Endothelial cell (in vitro differentiated cells): ENCODE measurements around the gene ZNF697. TPM values are rescaled to one million over a fixed set of nuclear protein-coding genes. Genes with fewer than 3 reads are reported as not detected.

Source experiments
- DNase-seq: peaks from one replicate; pipeline ENCODE4 v3.0.0; 2021; ENCODE audit warnings: low spot score
- H3K27ac Mint-ChIP-seq: one replicate; pipeline ENCODE4 v1.8.0; 2021; ENCODE audit warnings: mixed read lengths, inconsistent platforms; ENCODE audit not compliant: unreplicated experiment
- H3K27me3 Mint-ChIP-seq: one replicate; pipeline ENCODE4 v1.8.0; 2021; ENCODE audit warnings: mild to moderate bottlenecking, moderate library complexity, mixed read lengths, inconsistent platforms; ENCODE audit not compliant: unreplicated experiment
- H3K36me3 Mint-ChIP-seq: one replicate; pipeline ENCODE4 v1.8.0; 2021; ENCODE audit warnings: mild to moderate bottlenecking, low read depth, mixed read lengths, inconsistent platforms; ENCODE audit not compliant: unreplicated experiment
- H3K4me1 Mint-ChIP-seq: one replicate; pipeline ENCODE4 v1.8.0; 2021; ENCODE audit warnings: mild to moderate bottlenecking, mixed read lengths, inconsistent platforms; ENCODE audit not compliant: unreplicated experiment
- H3K4me3 Mint-ChIP-seq: one replicate; pipeline ENCODE4 v1.8.0; 2021; ENCODE audit warnings: mild to moderate bottlenecking, mixed read lengths, inconsistent platforms; ENCODE audit not compliant: unreplicated experiment
- H3K9me3 Mint-ChIP-seq: one replicate; pipeline ENCODE4 v1.8.0; 2021; ENCODE audit warnings: mixed read lengths, inconsistent platforms; ENCODE audit not compliant: unreplicated experiment
- total RNA-seq: library from RNA; stranded (reverse); fragmentation: NEBNext Ultra II Directional; extraction: Animal tissue kit (Norgen Biotek cat#: 25700); gene quantifications from one replicate; pipeline ENCODE4 v1.2.1, GENCODE V29; 2021; ENCODE audit not compliant: unreplicated experiment
- TF ChIP-seq, protein P1 (sequence below): fragments of 200-600 bp; sonication (generic); IDR thresholded peaks from one replicate; pipeline ENCODE4 v1.5.0; 2021; ENCODE audit warnings: antibody characterized with exemption; ENCODE audit not compliant: unreplicated experiment

The ZNF697 gene
- total RNA-seq, 1 donor from 2014 or later = 13.3 TPM

DNA sequence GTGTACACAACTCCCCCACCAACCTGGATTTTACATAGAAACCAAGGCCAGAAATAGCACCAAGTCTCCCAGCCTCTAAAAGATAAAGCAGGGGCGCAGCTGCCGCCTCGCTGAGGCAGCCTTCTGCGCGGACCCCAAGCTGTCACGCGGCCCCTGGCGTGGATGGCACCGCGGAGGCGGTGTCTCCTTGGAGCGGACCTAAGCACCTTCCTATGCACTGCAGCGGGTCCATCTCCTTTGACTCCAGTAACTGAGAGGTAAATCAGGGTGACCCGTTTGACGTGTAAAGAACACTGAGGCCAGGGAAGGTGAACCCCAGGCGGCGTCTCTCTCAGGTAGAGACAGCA, 17.0 kb downstream of the ZNF697 start:
- Mint-ChIP-seq H3K27me3 (no peaks in the 10 kb centered on the region), H3K36me3 (no peaks in the 10 kb centered on the region), H3K4me3 (no peak overlapping the region), H3K9me3 (no peaks in the 10 kb centered on the region), H3K4me1 (peaks cover 13% of the 10 kb centered on the region), H3K27ac (no peak overlapping the region)
- TF ChIP-seq, protein P1, sequence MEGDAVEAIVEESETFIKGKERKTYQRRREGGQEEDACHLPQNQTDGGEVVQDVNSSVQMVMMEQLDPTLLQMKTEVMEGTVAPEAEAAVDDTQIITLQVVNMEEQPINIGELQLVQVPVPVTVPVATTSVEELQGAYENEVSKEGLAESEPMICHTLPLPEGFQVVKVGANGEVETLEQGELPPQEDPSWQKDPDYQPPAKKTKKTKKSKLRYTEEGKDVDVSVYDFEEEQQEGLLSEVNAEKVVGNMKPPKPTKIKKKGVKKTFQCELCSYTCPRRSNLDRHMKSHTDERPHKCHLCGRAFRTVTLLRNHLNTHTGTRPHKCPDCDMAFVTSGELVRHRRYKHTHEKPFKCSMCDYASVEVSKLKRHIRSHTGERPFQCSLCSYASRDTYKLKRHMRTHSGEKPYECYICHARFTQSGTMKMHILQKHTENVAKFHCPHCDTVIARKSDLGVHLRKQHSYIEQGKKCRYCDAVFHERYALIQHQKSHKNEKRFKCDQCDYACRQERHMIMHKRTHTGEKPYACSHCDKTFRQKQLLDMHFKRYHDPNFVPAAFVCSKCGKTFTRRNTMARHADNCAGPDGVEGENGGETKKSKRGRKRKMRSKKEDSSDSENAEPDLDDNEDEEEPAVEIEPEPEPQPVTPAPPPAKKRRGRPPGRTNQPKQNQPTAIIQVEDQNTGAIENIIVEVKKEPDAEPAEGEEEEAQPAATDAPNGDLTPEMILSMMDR = no peak
- DNase-seq = no peak

DNA sequence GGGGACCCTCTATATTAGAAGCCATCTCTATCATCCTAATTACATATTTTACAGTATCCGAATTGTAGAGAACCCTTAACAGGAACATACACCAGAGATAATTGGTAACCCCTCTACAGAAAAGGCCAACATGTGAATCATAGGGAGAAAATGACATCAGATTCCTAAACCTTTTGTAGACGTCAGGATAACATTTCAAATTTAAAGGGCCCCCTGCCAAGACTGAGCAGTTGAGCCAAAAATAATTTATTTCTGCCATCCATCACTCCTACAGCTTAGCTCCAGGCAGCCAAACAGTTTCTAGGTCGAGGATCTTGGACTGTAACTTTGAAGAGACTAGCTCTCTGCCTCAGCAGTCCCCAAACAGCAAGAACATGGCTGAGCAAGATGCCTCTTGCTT, 21.2 kb downstream of the ZNF697 start:
- no peak overlapping the region for H3K4me3 Mint-ChIP-seq
- H3K4me1 Mint-ChIP-seq = peaks cover 9% of the 10 kb centered on the region

DNA sequence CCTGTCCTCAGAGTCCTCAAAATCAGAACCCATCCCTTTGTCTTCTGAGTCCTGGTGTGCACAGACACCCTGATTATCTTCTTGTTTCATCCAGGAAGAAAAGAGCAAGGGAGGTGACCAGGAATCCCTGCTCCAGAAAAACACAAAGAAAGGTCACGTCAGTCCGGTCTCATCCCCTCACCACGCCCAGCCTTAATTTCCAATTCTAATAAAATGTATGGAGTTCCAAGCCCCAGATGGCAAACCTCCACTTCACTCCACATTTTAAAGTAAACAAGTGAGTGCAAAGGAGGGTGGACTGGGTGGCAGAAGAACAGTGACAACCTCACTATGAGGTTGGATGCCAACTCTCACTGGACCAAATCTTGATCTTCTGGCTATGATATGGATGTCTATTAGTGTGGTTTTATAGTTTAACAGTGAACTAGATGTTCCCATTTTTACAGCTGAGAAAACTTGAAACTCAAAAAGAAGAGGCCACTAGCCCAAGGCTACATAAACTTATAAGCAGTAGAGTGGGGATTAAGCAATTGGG, 22.0 kb downstream of the ZNF697 start:
- TF ChIP-seq, protein P1 = no peak

More for the DNA sequence above, 21.2 kb downstream of the ZNF697 start:
- Mint-ChIP-seq H3K27ac (no peak overlapping the region), H3K27me3 (peaks cover 10% of the 10 kb centered on the region), H3K36me3 (peaks cover 14% of the 10 kb centered on the region), H3K9me3 (no peaks in the 10 kb centered on the region)
- TF ChIP-seq, protein P1 = no peak
- DNase-seq = no peak

DNA sequence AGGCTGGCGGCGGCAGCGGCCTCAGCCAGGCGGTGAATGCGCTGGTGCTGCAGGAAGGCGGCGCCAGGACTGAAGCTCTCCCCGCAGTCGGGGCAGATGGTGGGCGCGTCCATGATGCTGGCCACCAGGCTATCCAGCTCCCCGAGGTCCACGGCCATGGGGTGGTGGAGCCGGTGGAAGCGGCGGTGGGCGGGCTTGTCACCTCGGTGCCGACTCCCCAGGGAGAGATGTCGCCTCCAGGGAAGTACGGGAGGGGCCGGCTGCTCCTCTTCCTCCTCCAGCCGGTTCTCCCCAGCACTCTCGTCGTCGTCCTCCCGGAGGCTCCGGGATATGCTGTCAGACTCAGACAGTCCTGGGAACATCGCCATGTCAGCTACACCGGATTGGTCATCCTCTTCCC, 24.4 kb downstream of the ZNF697 start:
- H3K36me3 Mint-ChIP-seq = peaks cover 15% of the 10 kb centered on the region
- no peak overlapping the region for H3K4me3 Mint-ChIP-seq
- DNase-seq = no peak
- H3K27me3 Mint-ChIP-seq = peaks cover 14% of the 10 kb centered on the region
- no peak overlapping the region for H3K27ac Mint-ChIP-seq
- TF ChIP-seq, protein P1 = no peak
- no peaks in the 10 kb centered on the region for H3K9me3 Mint-ChIP-seq
- H3K4me1 Mint-ChIP-seq = peaks cover 9% of the 10 kb centered on the region

More for the DNA sequence above, 22.0 kb downstream of the ZNF697 start:
- no peak overlapping the region for H3K4me3 Mint-ChIP-seq
- no peak overlapping the region for H3K27ac Mint-ChIP-seq
- peaks cover 9% of the 10 kb centered on the region for H3K4me1 Mint-ChIP-seq
- peaks cover 14% of the 10 kb centered on the region for H3K27me3 Mint-ChIP-seq
- peaks cover 15% of the 10 kb centered on the region for H3K36me3 Mint-ChIP-seq
- H3K9me3 Mint-ChIP-seq = no peaks in the 10 kb centered on the region
- DNase-seq = no peak

DNA sequence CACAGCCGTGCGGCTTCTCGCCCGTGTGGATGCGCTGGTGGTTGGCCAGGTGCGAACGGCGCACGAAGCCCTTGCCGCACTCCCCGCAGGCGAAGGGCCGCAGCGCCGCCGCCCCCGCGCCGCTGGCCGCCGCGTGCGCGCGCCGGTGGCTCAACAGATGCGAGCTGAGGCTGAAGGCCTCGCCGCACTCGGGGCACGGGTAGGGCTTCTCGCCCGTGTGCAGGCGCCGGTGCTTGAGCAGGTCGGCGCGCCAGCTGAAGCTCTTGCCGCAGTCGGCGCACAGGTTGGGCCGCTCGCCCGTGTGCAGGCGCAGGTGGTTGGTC, 24.9 kb downstream of the ZNF697 start:
- Mint-ChIP-seq H3K36me3 (peaks cover 15% of the 10 kb centered on the region), H3K4me3 (no peak overlapping the region), H3K9me3 (no peaks in the 10 kb centered on the region), H3K27ac (no peak overlapping the region), H3K4me1 (peaks cover 15% of the 10 kb centered on the region), H3K27me3 (peaks cover 14% of the 10 kb centered on the region)
- no peak for DNase-seq
- TF ChIP-seq, protein P1 = no peak
